Neural progenitor cell (in vitro differentiated cells): ENCODE results near the gene OBSL1. TPM values are rescaled to one million over a fixed set of nuclear protein-coding genes. Genes with fewer than 3 reads are reported as not detected.

Source experiments
- DNase-seq: peaks from one replicate; pipeline ENCODE4 v3.0.0-alpha.2; 2016; ENCODE audit warnings: low spot score
- H2AFZ ChIP-seq: fragments of 200-600 bp; sonication (generic); replicated peaks from 2 replicates; pipeline ENCODE4 v1.6.1; 2016; ENCODE audit warnings: antibody characterized with exemption
- H3F3A ChIP-seq: fragments of 200-600 bp; sonication (generic); 2 replicates; pipeline ENCODE4 v1.6.1; 2016; ENCODE audit warnings: antibody characterized with exemption, low read depth
- H3K27ac ChIP-seq: fragments of 200-600 bp; sonication (generic); 2 replicates; pipeline ENCODE4 v1.5.1; 2016; ENCODE audit warnings: mild to moderate bottlenecking
- H3K27me3 ChIP-seq: fragments of 200-600 bp; sonication (generic); 2 replicates; pipeline ENCODE4 v1.6.1; 2016; ENCODE audit warnings: mild to moderate bottlenecking, moderate library complexity
- H3K36me3 ChIP-seq: fragments of 200-600 bp; sonication (generic); 2 replicates; pipeline ENCODE4 v1.5.1; 2016
- H3K4me1 ChIP-seq: fragments of 200-600 bp; sonication (generic); 2 replicates; pipeline ENCODE4 v1.6.1; 2016; ENCODE audit warnings: mixed run types
- H3K4me2 ChIP-seq: fragments of 200-600 bp; sonication (generic); 2 replicates; pipeline ENCODE4 v1.6.1; 2016
- H3K4me3 ChIP-seq: fragments of 200-600 bp; sonication (generic); 2 replicates; pipeline ENCODE4 v1.5.1; 2016
- H3K79me2 ChIP-seq: fragments of 200-600 bp; sonication (generic); 2 replicates; pipeline ENCODE4 v1.6.1; 2016; ENCODE audit warnings: low read depth
- H3K9ac ChIP-seq: fragments of 200-600 bp; sonication (generic); 2 replicates; pipeline ENCODE4 v1.6.1; 2016
- H3K9me3 ChIP-seq: fragments of 200-600 bp; sonication (generic); 2 replicates; pipeline ENCODE4 v1.5.1; 2016; ENCODE audit warnings: low read depth
- H4K20me1 ChIP-seq: fragments of 200-600 bp; sonication (generic); 2 replicates; pipeline ENCODE4 v1.6.1; 2016; ENCODE audit warnings: low read depth
- H3K27ac Mint-ChIP-seq: 3 replicates; pipeline ENCODE4 v1.8.0; 2021; ENCODE audit warnings: mixed read lengths
- H3K27me3 Mint-ChIP-seq: 2 replicates; pipeline ENCODE4 v1.8.0; 2022; ENCODE audit warnings: low read depth, mild to moderate bottlenecking, inconsistent platforms, moderate library complexity, mixed read lengths; ENCODE audit not compliant: insufficient read depth
- H3K36me3 Mint-ChIP-seq: 3 replicates; pipeline ENCODE4 v1.8.0; 2021; ENCODE audit warnings: mixed read lengths
- H3K4me1 Mint-ChIP-seq: 3 replicates; pipeline ENCODE4 v1.8.0; 2021; ENCODE audit warnings: mixed read lengths
- H3K4me3 Mint-ChIP-seq: 3 replicates; pipeline ENCODE4 v1.8.0; 2021; ENCODE audit warnings: mild to moderate bottlenecking, moderate library complexity, mixed read lengths
- H3K9me3 Mint-ChIP-seq: 3 replicates; pipeline ENCODE4 v1.8.0; 2020; ENCODE audit warnings: mixed read lengths
- CTCF ChIP-seq: fragments of 200-600 bp; sonication (generic); IDR thresholded peaks from 2 replicates; pipeline ENCODE4 v1.5.1; 2017; ENCODE audit warnings: antibody characterized with exemption, mild to moderate bottlenecking
- EZH2 ChIP-seq: fragments of 200-600 bp; sonication (generic); IDR thresholded peaks from 2 replicates; pipeline ENCODE4 v1.6.1; 2017; ENCODE audit warnings: antibody characterized with exemption, mild to moderate bottlenecking, moderate library complexity
- EZH2phosphoT487 ChIP-seq: fragments of 200-600 bp; sonication (generic); IDR thresholded peaks from 2 replicates; pipeline ENCODE4 v1.6.1; 2017; ENCODE audit warnings: antibody characterized with exemption
- total RNA-seq: library from RNA; depleted of rRNA; stranded (reverse); fragments of >200 nt; gene quantifications from 2 replicates; pipeline ENCODE4 v1.2.3, GENCODE V29; 2015; ENCODE audit warnings: low replicate concordance

Gene OBSL1
- total RNA-seq, 1 donor from 2014 or later = 31.0 TPM

- H3K27me3 Mint-ChIP-seq = peaks cover 25% of the 10 kb centered on the region
Measured at GRCh38 chr2:219548990-219549389, 22.3 kb downstream of the OBSL1 start.

GRCh38 chr2:219547621-219548020, 23.7 kb downstream of the OBSL1 start:
- Mint-ChIP-seq H3K9me3 (no peaks in the 10 kb centered on the region), H3K27me3 (peaks cover 21% of the 10 kb centered on the region), H3K4me3 (no peak overlapping the region), H3K27ac (no peak overlapping the region), H3K36me3 (peaks cover 7% of the 10 kb centered on the region), H3K4me1 (peaks cover 23% of the 10 kb centered on the region)
- Histone ChIP-seq H3K9ac (no peak overlapping the region), H3K9me3 (no peaks in the 10 kb centered on the region), H3K4me2 (no peak overlapping the region), H3K79me2 (no peaks in the 10 kb centered on the region), H4K20me1 (peaks cover 19% of the 10 kb centered on the region), H3K4me3 (no peak overlapping the region), H3F3A (peaks cover 20% of the 10 kb centered on the region), H3K36me3 (no peaks in the 10 kb centered on the region), H3K27me3 (peaks cover 44% of the 10 kb centered on the region), H3K27ac (no peak overlapping the region), H3K4me1 (peaks cover 10% of the 10 kb centered on the region), H2AFZ (no peak overlapping the region)
- no peak for DNase-seq
- no peak for TF ChIP-seq EZH2phosphoT487
- TF ChIP-seq CTCF = no peak
- no peak for TF ChIP-seq EZH2

More at GRCh38 chr2:219548990-219549389, 22.3 kb downstream of the OBSL1 start:
- H3K4me2 ChIP-seq = no peak overlapping the region
- Mint-ChIP-seq H3K27ac (no peak overlapping the region), H3K36me3 (peaks cover 7% of the 10 kb centered on the region), H3K4me3 (no peak overlapping the region), H3K9me3 (no peaks in the 10 kb centered on the region), H3K4me1 (peaks cover 23% of the 10 kb centered on the region)
- peaks cover 10% of the 10 kb centered on the region for H3F3A ChIP-seq
- H3K27ac ChIP-seq = no peak overlapping the region
- no peak overlapping the region for H2AFZ ChIP-seq
- no peaks in the 10 kb centered on the region for H3K9me3 ChIP-seq
- TF ChIP-seq EZH2phosphoT487 (no peak), EZH2 (no peak), CTCF (no peak)
- no peaks in the 10 kb centered on the region for H3K36me3 ChIP-seq
- H3K27me3 ChIP-seq = peaks cover 53% of the 10 kb centered on the region
- H3K9ac ChIP-seq = no peak overlapping the region
- peaks cover 10% of the 10 kb centered on the region for H3K4me1 ChIP-seq
- H3K79me2 ChIP-seq = no peaks in the 10 kb centered on the region
- DNase-seq = no peak
- peaks cover 24% of the 10 kb centered on the region for H4K20me1 ChIP-seq
- H3K4me3 ChIP-seq = no peak overlapping the region

- Histone ChIP-seq H3K36me3 (no peaks in the 10 kb centered on the region), H3K4me3 (no peak overlapping the region), H3K4me1 (peaks cover 13% of the 10 kb centered on the region), H2AFZ (no peak overlapping the region), H3F3A (peaks cover 22% of the 10 kb centered on the region), H3K79me2 (no peaks in the 10 kb centered on the region), H4K20me1 (peaks cover 26% of the 10 kb centered on the region), H3K9ac (no peak overlapping the region), H3K4me2 (no peak overlapping the region), H3K27ac (no peak overlapping the region), H3K27me3 (peaks cover 39% of the 10 kb centered on the region), H3K9me3 (no peaks in the 10 kb centered on the region)
- H3K9me3 Mint-ChIP-seq = no peaks in the 10 kb centered on the region
- H3K4me1 Mint-ChIP-seq = peaks cover 22% of the 10 kb centered on the region
- peaks cover 10% of the 10 kb centered on the region for H3K36me3 Mint-ChIP-seq
- H3K27me3 Mint-ChIP-seq = peaks cover 23% of the 10 kb centered on the region
- no peak overlapping the region for H3K27ac Mint-ChIP-seq
- no peak for DNase-seq
- no peak for TF ChIP-seq EZH2phosphoT487
- TF ChIP-seq EZH2 = no peak
- TF ChIP-seq CTCF = no peak
- peak overlapping the region; percentile 7 for H3K4me3 Mint-ChIP-seq
Measured at GRCh38 chr2:219545943-219546352, 25.4 kb downstream of the OBSL1 start.
